Activated naive CD8-positive, alpha-beta T cell (primary cell): ENCODE results near the gene DMC1.
"Not testable (repeated sequence)": the region's sequence is repeated elsewhere in the genome, so short reads cannot be mapped to it uniquely, and the experiment has no call there.

Source experiments
- H3K27ac Mint-ChIP-seq: one replicate; pipeline ENCODE4 v1.8.0; 2021; ENCODE audit warnings: mixed read lengths
- H3K27me3 Mint-ChIP-seq: one replicate; pipeline ENCODE4 v1.8.0; 2021; ENCODE audit warnings: mixed read lengths
- H3K36me3 Mint-ChIP-seq: one replicate; pipeline ENCODE4 v1.8.0; 2021; ENCODE audit warnings: mixed read lengths
- H3K4me1 Mint-ChIP-seq: one replicate; pipeline ENCODE4 v1.8.0; 2021; ENCODE audit warnings: low read depth, mixed read lengths
- H3K4me3 Mint-ChIP-seq: one replicate; pipeline ENCODE4 v1.8.0; 2021; ENCODE audit warnings: mild to moderate bottlenecking, mixed read lengths
- H3K9me3 Mint-ChIP-seq: one replicate; pipeline ENCODE4 v1.8.0; 2021; ENCODE audit warnings: low read depth, mixed read lengths

Gene DMC1

GRCh38 chr22:38569972-38570778 is at the start of gene DMC1:
DMC1 (minus strand) TSS chr22:38570183; CDS start chr22:38568256, 1,927 bp downstream.
- Mint-ChIP-seq H3K4me3 (peak within 1 kb of the TSS; percentile 92), H3K36me3 (no peaks in the 10 kb centered on the region), H3K27me3 (no peaks in the 10 kb centered on the region), H3K9me3 (no peaks in the 10 kb centered on the region), H3K4me1 (peaks cover 17% of the 10 kb centered on the region), H3K27ac (peak within 1 kb of the TSS; percentile 95)

GRCh38 chr22:38618682-38619081 is 48.7 kb upstream of the DMC1 start:
- Mint-ChIP-seq H3K27me3 (peaks cover 5% of the 10 kb centered on the region), H3K36me3 (peaks cover 6% of the 10 kb centered on the region), H3K4me3 (no peak overlapping the region), H3K9me3 (peaks cover 7% of the 10 kb centered on the region), H3K27ac (no peak overlapping the region), H3K4me1 (no peaks in the 10 kb centered on the region)

- no peaks in the 10 kb centered on the region for H3K4me1 Mint-ChIP-seq
- peaks cover 5% of the 10 kb centered on the region for H3K27me3 Mint-ChIP-seq
- H3K4me3 Mint-ChIP-seq: no peak overlapping the region
- H3K36me3 Mint-ChIP-seq: peaks cover 6% of the 10 kb centered on the region
- peaks cover 7% of the 10 kb centered on the region for H3K9me3 Mint-ChIP-seq
- no peak overlapping the region for H3K27ac Mint-ChIP-seq
Observed at GRCh38 chr22:38618258-38618657, 48.3 kb upstream of the DMC1 start.

GRCh38 chr22:38615064-38615405 is 45.1 kb upstream of the DMC1 start:
- H3K9me3 Mint-ChIP-seq, H3K36me3 Mint-ChIP-seq, H3K27ac Mint-ChIP-seq: not testable (repeated sequence)

GRCh38 chr22:38614332-38615063 is 44.5 kb upstream of the DMC1 start:
- H3K4me1 Mint-ChIP-seq: no peaks in the 10 kb centered on the region
- H3K27ac Mint-ChIP-seq: no peak overlapping the region
- no peak overlapping the region for H3K4me3 Mint-ChIP-seq
- H3K36me3 Mint-ChIP-seq: peaks cover 6% of the 10 kb centered on the region
- H3K27me3 Mint-ChIP-seq: peaks cover 5% of the 10 kb centered on the region
- peaks cover 7% of the 10 kb centered on the region for H3K9me3 Mint-ChIP-seq

More at GRCh38 chr22:38615064-38615405, 45.1 kb upstream of the DMC1 start:
- H3K4me1 Mint-ChIP-seq, H3K4me3 Mint-ChIP-seq, H3K27me3 Mint-ChIP-seq: not testable (repeated sequence)

GRCh38 chr22:38613588-38613987 is 43.6 kb upstream of the DMC1 start:
- H3K36me3 Mint-ChIP-seq: peaks cover 6% of the 10 kb centered on the region
- peaks cover 7% of the 10 kb centered on the region for H3K9me3 Mint-ChIP-seq

GRCh38 chr22:38612217-38613006 is 42.4 kb upstream of the DMC1 start:
- H3K9me3 Mint-ChIP-seq: no peaks in the 10 kb centered on the region
- H3K4me1 Mint-ChIP-seq: no peaks in the 10 kb centered on the region
- H3K27ac Mint-ChIP-seq: no peak overlapping the region
- H3K36me3 Mint-ChIP-seq: peaks cover 2% of the 10 kb centered on the region
- no peak overlapping the region for H3K4me3 Mint-ChIP-seq
- H3K27me3 Mint-ChIP-seq: peaks cover 6% of the 10 kb centered on the region

More at GRCh38 chr22:38613588-38613987, 43.6 kb upstream of the DMC1 start:
- H3K4me1 Mint-ChIP-seq: no peaks in the 10 kb centered on the region
- no peak overlapping the region for H3K4me3 Mint-ChIP-seq
- H3K27ac Mint-ChIP-seq: no peak overlapping the region
- H3K27me3 Mint-ChIP-seq: peaks cover 3% of the 10 kb centered on the region

GRCh38 chr22:38611559-38611958 is 41.6 kb upstream of the DMC1 start:
- no peaks in the 10 kb centered on the region for H3K9me3 Mint-ChIP-seq
- no peaks in the 10 kb centered on the region for H3K4me1 Mint-ChIP-seq
- no peak overlapping the region for H3K4me3 Mint-ChIP-seq
- H3K36me3 Mint-ChIP-seq: no peaks in the 10 kb centered on the region
- H3K27me3 Mint-ChIP-seq: peaks cover 6% of the 10 kb centered on the region
- no peak overlapping the region for H3K27ac Mint-ChIP-seq

- Mint-ChIP-seq H3K4me1 (no peaks in the 10 kb centered on the region), H3K27me3 (peaks cover 4% of the 10 kb centered on the region), H3K27ac (no peak overlapping the region), H3K9me3 (no peaks in the 10 kb centered on the region), H3K4me3 (no peak overlapping the region), H3K36me3 (no peaks in the 10 kb centered on the region)
Observed at GRCh38 chr22:38610234-38610633, 40.3 kb upstream of the DMC1 start.

- Mint-ChIP-seq H3K9me3 (no peaks in the 10 kb centered on the region), H3K4me3 (no peak overlapping the region), H3K27me3 (peaks cover 4% of the 10 kb centered on the region), H3K36me3 (no peaks in the 10 kb centered on the region), H3K27ac (no peak overlapping the region), H3K4me1 (no peaks in the 10 kb centered on the region)
Observed at GRCh38 chr22:38608992-38609750, 39.2 kb upstream of the DMC1 start.

GRCh38 chr22:38607680-38608079 is 37.7 kb upstream of the DMC1 start:
- H3K4me1 Mint-ChIP-seq: no peaks in the 10 kb centered on the region
- peaks cover 2% of the 10 kb centered on the region for H3K36me3 Mint-ChIP-seq
- no peaks in the 10 kb centered on the region for H3K9me3 Mint-ChIP-seq
- H3K27me3 Mint-ChIP-seq: peaks cover 4% of the 10 kb centered on the region
- no peak overlapping the region for H3K4me3 Mint-ChIP-seq
- H3K27ac Mint-ChIP-seq: no peak overlapping the region

- H3K9me3 Mint-ChIP-seq: no peaks in the 10 kb centered on the region
- no peak overlapping the region for H3K27ac Mint-ChIP-seq
- H3K27me3 Mint-ChIP-seq: peaks cover 2% of the 10 kb centered on the region
- H3K4me3 Mint-ChIP-seq: no peak overlapping the region
- peaks cover 2% of the 10 kb centered on the region for H3K36me3 Mint-ChIP-seq
- H3K4me1 Mint-ChIP-seq: no peaks in the 10 kb centered on the region
Observed at GRCh38 chr22:38602166-38602565, 32.2 kb upstream of the DMC1 start.

- Mint-ChIP-seq H3K27me3 (peaks cover 1% of the 10 kb centered on the region), H3K4me3 (no peak overlapping the region), H3K36me3 (peaks cover 2% of the 10 kb centered on the region), H3K27ac (no peak overlapping the region), H3K4me1 (no peaks in the 10 kb centered on the region), H3K9me3 (no peaks in the 10 kb centered on the region)
Observed at GRCh38 chr22:38601221-38601764, 31.3 kb upstream of the DMC1 start.

GRCh38 chr22:38599466-38599865 is 29.5 kb upstream of the DMC1 start:
- no peaks in the 10 kb centered on the region for H3K4me1 Mint-ChIP-seq
- H3K27ac Mint-ChIP-seq: no peak overlapping the region
- no peak overlapping the region for H3K4me3 Mint-ChIP-seq
- H3K27me3 Mint-ChIP-seq: peaks cover 3% of the 10 kb centered on the region
- H3K36me3 Mint-ChIP-seq: peaks cover 2% of the 10 kb centered on the region
- H3K9me3 Mint-ChIP-seq: no peaks in the 10 kb centered on the region
